Natural killer cell (primary cell): Measurements from ENCODE around the gene TUFT1. TPM values are rescaled to one million over a fixed set of nuclear protein-coding genes. Genes with fewer than 3 reads are reported as not detected.

Experiments
- ATAC-seq, 3 donors: fragments of 150-1000 bp in 2 of 3; fragments of 200-7000 bp in 1 of 3; cut with Tn5 transposase; 1 replicate in 1 of 3; 2 replicates in 2 of 3; pipeline ENCODE4 v1.10.0; 2021; ENCODE audit warnings: mild to moderate bottlenecking in 2 of 3, moderate library complexity in 2 of 3
- DNase-seq, 2 donors: peaks; one replicate each; pipeline versions ENCODE4 v3.0.0 to v3.0.0-alpha.2; 2013 to 2021; ENCODE audit warnings: mixed read lengths in 1 of 2
- H3K27ac ChIP-seq: one replicate; pipeline ENCODE4 v1.5.1; 2013; ENCODE audit warnings: mild to moderate bottlenecking, low read length
- H3K27me3 ChIP-seq: one replicate; pipeline ENCODE4 v1.6.1; 2013; ENCODE audit warnings: low read length; ENCODE audit not compliant: control insufficient read depth, insufficient read depth
- H3K36me3 ChIP-seq: one replicate; pipeline ENCODE4 v1.6.1; 2013; ENCODE audit warnings: low read length; ENCODE audit not compliant: control insufficient read depth, insufficient read depth
- H3K4me1 ChIP-seq: one replicate; pipeline ENCODE4 v1.6.1; 2013; ENCODE audit warnings: low read length; ENCODE audit not compliant: control insufficient read depth, insufficient read depth
- H3K4me3 ChIP-seq: one replicate; pipeline ENCODE4 v1.5.1; 2013; ENCODE audit warnings: low read length
- H3K9me3 ChIP-seq: one replicate; pipeline ENCODE4 v1.6.1; 2013; ENCODE audit warnings: low read length; ENCODE audit not compliant: control insufficient read depth, insufficient read depth
- H3K27ac Mint-ChIP-seq, 2 donors: one replicate each; pipeline ENCODE4 v1.8.0; 2022; ENCODE audit warnings: mild to moderate bottlenecking in 2 of 2, mixed read lengths in 2 of 2, moderate library complexity in 1 of 2
- H3K27me3 Mint-ChIP-seq, 2 donors: one replicate each; pipeline ENCODE4 v1.8.0; 2022; ENCODE audit warnings: low read depth in 2 of 2, mixed read lengths in 2 of 2
- H3K36me3 Mint-ChIP-seq: one replicate; pipeline ENCODE4 v1.8.0; 2022; ENCODE audit warnings: mixed read lengths
- H3K4me1 Mint-ChIP-seq, 2 donors: one replicate each; pipeline ENCODE4 v1.8.0; 2022; ENCODE audit warnings: mixed read lengths in 2 of 2
- H3K4me3 Mint-ChIP-seq: one replicate; pipeline ENCODE4 v1.8.0; 2022; ENCODE audit warnings: mild to moderate bottlenecking, moderate library complexity, mixed read lengths
- H3K9me3 Mint-ChIP-seq, 2 donors: one replicate each; pipeline ENCODE4 v1.8.0; 2022; ENCODE audit warnings: mixed read lengths in 2 of 2
- CTCF ChIP-seq: fragments of 200-600 bp; IDR thresholded peaks from one replicate; pipeline ENCODE4 v1.8.0; 2022; ENCODE audit warnings: antibody characterized with exemption
- WGBS: methylation state at CpG from one replicate; pipeline ENCODE4 v1.1.7; 2013; ENCODE audit warnings: missing lambda C conversion rate; ENCODE audit not compliant: insufficient coverage; 5-methylcytosine and 5-hydroxymethylcytosine counted together
- intact Hi-C: fragments of 100-400 bp; cut with micrococcal nuclease; formaldehyde crosslinking; loops from one replicate; pipeline ENCODE4 v1.14.2; 2022
- total RNA-seq, 4 donors: library from RNA; stranded (reverse); fragments of 120-200 nt in 1 of 4; gene quantifications; one replicate each; pipeline versions ENCODE4 v1.2.3 to v1.2.4, GENCODE V29; 2013 to 2022

Gene TUFT1
- total RNA-seq, 3 donors from 2014 or later (not counting 1 experiment from before 2014, with no cell fraction given) = 4.6 to 7.2 (median 5.0) TPM

GRCh38 chr1:151529781-151530180, 10.3 kb upstream of the TUFT1 start:
- 94% methylated on average over 18 of the region's 18 CpGs for WGBS
- intact Hi-C loops = loop anchor here (5.0 to 10.0 kb wide), 3 partner anchors 87 to 308 kb away; partner anchors contain the start of gene C2CD4D
- Mint-ChIP-seq H3K36me3 (no peaks in the 10 kb centered on the region), H3K4me3 (no peak overlapping the region), H3K9me3 (no peaks in the 10 kb centered on the region), H3K27ac (no peak overlapping the region), H3K27me3 (peaks cover 0 to under 1% of the 10 kb centered on the region in 2 donors), H3K4me1 (no peaks in the 10 kb centered on the region)
- Histone ChIP-seq H3K4me3 (no peak overlapping the region), H3K36me3 (no peaks in the 10 kb centered on the region), H3K4me1 (no peaks in the 10 kb centered on the region), H3K27me3 (peaks cover 2% of the 10 kb centered on the region), H3K9me3 (no peaks in the 10 kb centered on the region), H3K27ac (no peak overlapping the region)
- DNase-seq = no peak
- ATAC-seq = no peak
- TF ChIP-seq CTCF = no peak

- TF ChIP-seq CTCF = no peak
- no peaks in the 10 kb centered on the region for H3K4me1 ChIP-seq
- Mint-ChIP-seq H3K4me3 (no peak overlapping the region), H3K4me1 (no peaks in the 10 kb centered on the region), H3K36me3 (no peaks in the 10 kb centered on the region), H3K27ac (no peak overlapping the region), H3K27me3 (no peaks in the 10 kb centered on the region), H3K9me3 (no peaks in the 10 kb centered on the region)
- no peaks in the 10 kb centered on the region for H3K36me3 ChIP-seq
- 91% methylated on average over 11 of the region's 11 CpGs for whole genome bisulfite sequencing
- no peaks in the 10 kb centered on the region for H3K9me3 ChIP-seq
- H3K27me3 ChIP-seq = peaks cover 2% of the 10 kb centered on the region
- ATAC-seq = no peak
- intact Hi-C loops = loop anchor here (5.0 to 10.0 kb wide), 3 partner anchors 88 to 307 kb away; partner anchors contain the start of gene C2CD4D
- DNase-seq = no peak
- H3K27ac ChIP-seq = no peak overlapping the region
- H3K4me3 ChIP-seq = no peak overlapping the region
These were observed 9.6 kb upstream of the TUFT1 start for GRCh38 chr1:151530461-151530860.

- 93% methylated on average over 10 of the region's 10 CpGs for WGBS
These were observed 6.2 kb upstream of the TUFT1 start for GRCh38 chr1:151533870-151534269.

More at GRCh38 chr1:151533870-151534269, 6.2 kb upstream of the TUFT1 start:
- Mint-ChIP-seq H3K36me3 (no peaks in the 10 kb centered on the region), H3K9me3 (no peaks in the 10 kb centered on the region), H3K27me3 (no peaks in the 10 kb centered on the region), H3K4me3 (no peak overlapping the region), H3K4me1 (no peaks in the 10 kb centered on the region), H3K27ac (no peak overlapping the region)
- Histone ChIP-seq H3K27me3 (no peaks in the 10 kb centered on the region), H3K9me3 (no peaks in the 10 kb centered on the region), H3K27ac (no peak overlapping the region), H3K36me3 (no peaks in the 10 kb centered on the region), H3K4me3 (no peak overlapping the region), H3K4me1 (no peaks in the 10 kb centered on the region)
- DNase-seq (no peak), ATAC-seq (no peak)
- intact Hi-C loops = loop anchor here (5.0 to 10.0 kb wide), 3 partner anchors 92 to 303 kb away; partner anchors contain the start of gene C2CD4D
- TF ChIP-seq CTCF = no peak
